Embryonic facial prominence (tissue), 1 donor: ENCODE data around the gene TGFBRAP1.
"Not testable (repeated sequence)": the region's sequence is repeated elsewhere in the genome, so short reads cannot be mapped to it uniquely, and the experiment has no call there.

ENCODE experiments used
- DNase-seq: peaks from one replicate; pipeline ENCODE4 v3.0.0-alpha.2; 2016; ENCODE audit errors: extremely low spot score

Gene TGFBRAP1

DNA sequence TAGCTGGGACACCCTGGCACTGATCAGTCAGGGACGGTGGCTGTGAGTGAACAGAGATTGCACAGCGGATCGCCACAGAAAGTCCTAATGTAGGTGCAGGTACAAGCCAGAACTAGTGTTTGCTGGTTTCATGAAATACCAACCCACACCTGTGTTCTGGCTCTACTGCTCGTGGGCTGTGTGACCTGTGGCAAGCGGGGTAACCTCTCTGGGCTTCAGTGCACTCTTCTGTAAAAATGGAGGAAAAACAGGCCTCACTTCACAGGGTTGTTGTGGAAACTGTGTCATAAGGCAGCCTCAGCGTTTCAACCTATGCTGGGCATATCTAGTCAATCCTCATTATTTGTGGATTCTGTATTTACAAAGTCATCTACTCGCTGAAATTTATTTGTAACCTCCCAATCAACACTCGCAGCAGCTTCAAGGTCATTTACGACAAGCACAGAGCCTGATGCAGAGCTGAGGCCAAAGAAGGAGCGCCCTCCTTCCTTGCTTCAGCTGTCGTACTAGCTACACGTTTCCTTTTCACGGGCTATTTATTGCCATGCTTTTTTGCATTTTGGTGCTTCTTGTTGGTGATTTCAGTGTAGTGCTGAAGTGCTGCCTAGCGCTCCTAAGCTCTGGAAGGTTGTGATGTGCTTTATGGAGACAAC, 58.0 kb downstream of the TGFBRAP1 start:
- DNase-seq, result no peak

DNA sequence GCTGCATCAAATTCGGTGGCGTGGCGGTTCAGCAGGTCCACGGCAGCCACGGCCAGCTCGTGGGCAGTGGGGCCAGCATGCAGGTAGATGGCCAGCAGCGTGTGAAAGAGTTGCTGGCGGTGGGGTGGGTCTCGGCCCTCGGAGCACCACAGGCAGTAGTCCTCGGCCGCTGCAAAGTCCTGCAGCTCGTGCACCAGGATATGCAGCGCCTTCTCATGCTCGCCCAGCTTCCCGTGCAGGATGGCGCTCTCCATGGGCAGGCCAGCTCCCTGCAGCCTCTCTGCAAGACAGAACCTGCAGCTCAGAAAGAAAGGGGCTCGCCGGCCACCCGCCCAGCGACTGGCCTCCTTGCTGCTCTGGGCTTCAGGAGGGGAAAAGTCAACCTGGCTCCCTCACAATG, 60.1 kb downstream of the TGFBRAP1 start:
- no peak for DNase-seq

GRCh38 chr2:105262651-105263091, 66.9 kb downstream of the TGFBRAP1 start:
- no peak for DNase-seq

DNA sequence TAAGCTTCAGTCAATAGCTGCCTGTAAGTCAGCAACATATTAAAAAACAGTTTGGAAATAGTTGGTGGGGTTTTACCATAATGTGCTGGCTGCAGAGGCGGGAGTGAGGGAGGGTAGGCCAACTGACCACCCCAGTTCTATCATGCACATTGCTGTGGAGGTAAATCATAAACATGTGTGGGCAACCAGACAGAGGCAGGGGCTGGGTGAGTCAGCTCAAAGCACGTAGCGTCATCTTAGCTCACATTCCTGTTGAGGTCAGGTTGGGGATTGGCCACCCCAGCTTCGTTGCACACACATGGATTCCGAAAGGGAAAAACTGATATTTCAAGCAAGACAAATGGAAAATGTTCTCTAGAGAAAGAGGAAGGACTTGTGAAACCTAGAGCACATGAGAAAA, 68.5 kb downstream of the TGFBRAP1 start:
- DNase-seq, result peak; percentile 36

DNA sequence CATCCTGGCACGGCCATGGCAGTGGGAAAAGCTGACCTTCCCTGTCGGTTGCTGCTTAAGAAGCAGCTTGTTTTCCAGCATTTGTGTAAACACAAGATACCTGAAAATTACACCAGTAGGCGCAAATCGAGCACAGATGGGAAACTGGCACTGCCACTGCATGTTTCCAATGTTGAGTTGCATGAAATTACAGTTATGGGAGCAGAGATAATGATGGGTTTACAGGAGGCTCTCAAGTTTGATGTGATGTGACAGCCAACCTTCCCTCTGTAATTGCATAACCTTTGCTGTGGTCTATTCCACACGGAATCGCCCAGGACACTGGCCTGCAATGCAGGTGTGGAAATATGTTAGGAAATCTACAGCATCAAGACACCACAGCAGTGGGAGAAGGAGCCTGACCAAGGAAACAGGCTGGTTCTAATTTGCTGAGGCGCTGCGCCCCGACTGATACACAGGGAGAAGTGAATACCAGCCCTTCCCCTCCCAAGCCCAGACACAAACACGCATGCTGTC, 70.6 kb downstream of the TGFBRAP1 start:
- no peak for DNase-seq

- no peak for DNase-seq
Measured at GRCh38 chr2:105257981-105258380, 71.6 kb downstream of the TGFBRAP1 start.

DNA sequence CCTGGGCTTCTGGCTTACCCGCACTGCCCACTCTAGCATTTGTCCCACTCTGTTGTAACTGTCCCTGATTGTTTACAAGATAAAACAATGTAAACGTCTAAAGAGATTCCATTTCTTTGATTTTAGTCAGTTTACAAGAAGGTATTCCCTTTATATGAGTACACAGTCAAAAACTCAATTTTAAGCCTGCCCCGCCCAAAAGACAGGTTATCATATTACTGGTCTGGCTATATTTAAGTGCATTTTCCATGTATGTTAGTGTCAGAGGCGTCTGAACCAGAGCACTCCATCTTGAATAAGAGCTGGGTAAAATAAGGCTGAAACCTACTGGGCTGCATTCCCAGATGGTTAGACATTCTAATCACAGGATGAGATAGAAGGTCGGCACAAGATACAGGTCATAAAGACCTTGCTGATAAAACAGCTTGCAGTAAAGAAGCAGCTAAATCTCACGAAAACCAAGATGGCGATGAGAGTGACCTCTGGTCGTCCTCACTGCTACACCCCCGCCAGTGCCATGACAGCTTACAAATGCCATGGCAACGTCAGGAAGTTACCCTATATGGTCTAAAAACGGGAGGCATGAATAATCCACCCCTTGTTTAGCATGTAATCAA, 73.0 kb downstream of the TGFBRAP1 start:
- DNase-seq, result no peak

- DNase-seq, result no peak
Measured at GRCh38 chr2:105255979-105256378, 73.6 kb downstream of the TGFBRAP1 start.

DNA sequence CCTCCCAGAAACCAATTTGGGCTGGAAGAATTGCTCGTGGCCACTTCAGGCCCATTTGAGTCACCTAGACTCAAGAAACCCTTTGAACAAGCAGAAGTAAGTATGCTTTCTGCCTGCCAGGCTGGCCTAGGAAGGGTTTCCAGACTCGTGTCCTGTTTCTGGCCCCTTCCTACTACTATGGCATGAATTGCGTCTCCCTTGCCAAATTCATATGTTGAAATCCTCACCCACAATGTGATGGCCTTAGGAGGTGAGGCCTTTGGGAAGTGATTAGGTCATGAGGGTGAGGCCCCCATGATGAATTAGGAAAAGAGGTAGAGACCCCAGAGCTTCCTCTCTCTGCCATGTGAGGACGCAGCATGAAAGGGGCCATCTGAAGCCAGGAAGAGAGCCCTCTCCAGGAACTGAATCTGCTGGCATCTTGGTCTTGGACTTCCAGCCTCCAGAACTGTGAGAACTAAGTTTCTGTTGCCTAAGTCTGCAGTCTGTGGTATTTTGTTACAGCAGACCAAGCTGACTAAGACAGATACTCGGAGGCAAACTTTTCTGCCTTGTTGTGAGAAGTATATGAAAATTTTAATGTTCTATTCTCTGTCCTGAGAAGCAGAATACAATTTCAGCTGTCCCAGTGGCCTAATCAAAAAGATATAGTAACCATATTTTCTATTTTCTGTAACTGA, 74.9 kb downstream of the TGFBRAP1 start:
- no peak for DNase-seq

- no peak for DNase-seq
Measured at GRCh38 chr2:105252271-105252670, 77.3 kb downstream of the TGFBRAP1 start.

DNA sequence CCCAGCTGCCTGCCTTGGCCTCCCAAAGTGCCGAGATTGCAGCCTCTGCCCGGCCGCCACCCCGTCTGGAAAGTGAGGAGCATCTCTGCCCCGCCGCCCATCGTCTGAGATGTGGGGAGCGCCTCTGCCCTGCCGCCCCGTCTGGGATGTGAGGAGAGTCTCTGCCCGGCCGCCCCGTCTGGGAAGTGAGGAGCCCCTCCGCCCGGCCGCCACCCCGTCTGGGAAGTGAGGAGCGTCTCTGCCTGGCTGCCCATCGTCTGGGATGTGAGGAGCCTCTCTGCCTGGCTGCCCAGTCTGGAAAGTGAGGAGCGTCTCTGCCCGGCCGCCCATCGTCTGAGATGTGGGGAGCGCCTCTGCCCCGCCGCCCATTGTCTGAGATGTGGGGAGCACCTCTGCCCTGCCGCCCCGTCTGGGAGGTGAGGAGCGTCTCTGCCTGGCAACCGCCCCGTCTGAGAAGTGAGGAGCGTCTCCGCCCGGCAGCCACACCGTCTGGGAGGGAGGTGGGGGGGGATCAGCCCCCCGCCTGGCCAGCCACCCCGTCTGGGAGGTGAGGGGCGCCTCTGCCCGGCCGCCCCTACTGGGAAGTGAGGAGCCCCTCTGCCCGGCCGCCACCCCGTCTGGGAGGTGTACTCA, 78.4 kb downstream of the TGFBRAP1 start:
- not testable (repeated sequence) for DNase-seq

- no peak for DNase-seq
Measured at GRCh38 chr2:105249891-105250290, 79.6 kb downstream of the TGFBRAP1 start.

- no peak for DNase-seq
Measured at GRCh38 chr2:105249181-105249580, 80.4 kb downstream of the TGFBRAP1 start.

DNA sequence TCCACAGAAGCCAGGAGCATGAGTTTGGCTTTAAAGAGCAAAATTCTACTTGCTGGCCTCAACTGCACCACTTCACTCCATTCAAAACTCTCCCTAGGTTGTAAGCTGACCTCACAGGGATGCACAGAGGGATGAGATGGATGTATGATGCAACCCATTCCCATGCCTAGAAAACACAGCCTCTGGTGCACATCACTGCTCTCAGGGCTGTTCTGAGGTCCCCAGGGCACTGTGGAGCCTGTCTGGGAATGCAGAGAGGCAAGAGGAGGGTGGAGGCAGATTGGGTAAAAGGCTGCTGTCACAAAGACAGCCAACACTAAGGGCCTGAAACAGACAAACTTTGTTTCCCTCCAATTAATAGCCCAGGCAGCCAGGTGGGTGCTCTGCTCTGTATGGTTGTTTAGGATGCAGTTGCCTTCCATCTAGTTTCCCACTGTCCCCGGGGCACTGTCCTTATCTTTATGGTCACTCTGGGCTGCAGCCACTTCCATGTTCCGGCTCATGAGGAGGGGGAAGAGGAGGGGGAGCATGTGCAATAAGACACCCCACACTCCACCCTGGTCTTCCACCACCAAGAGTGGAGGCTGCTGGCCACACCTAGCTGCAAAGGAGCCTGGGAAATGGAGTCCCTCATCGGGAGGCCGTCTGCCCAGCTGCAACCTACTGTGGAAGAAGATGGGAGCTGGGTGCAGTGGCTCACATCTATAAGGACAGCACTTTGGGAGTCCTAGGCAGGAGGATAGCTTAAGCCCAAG, 81.0 kb downstream of the TGFBRAP1 start:
- no peak for DNase-seq

- DNase-seq, result no peak
Measured at GRCh38 chr2:105244451-105244850, 85.1 kb downstream of the TGFBRAP1 start.

DNA sequence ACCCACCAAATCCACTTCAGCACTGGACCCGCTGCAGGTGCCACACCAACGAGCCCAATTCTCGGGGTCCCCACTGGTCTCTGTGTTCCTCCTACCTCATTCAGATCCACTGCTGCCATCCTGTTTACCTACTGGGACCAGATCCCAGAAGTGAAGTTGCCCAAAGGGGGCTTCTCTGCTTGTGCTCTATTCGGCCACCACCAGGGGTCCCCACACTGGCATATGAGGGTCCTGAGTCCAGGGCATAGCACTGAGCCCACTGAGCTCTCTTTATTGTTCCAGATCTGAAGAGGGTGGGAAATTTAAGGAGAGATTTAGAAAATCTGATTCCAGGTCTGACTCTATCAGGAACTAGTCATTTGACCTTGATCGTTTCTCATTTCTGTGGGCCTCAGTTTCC, 85.6 kb downstream of the TGFBRAP1 start:
- DNase-seq, result no peak

DNA sequence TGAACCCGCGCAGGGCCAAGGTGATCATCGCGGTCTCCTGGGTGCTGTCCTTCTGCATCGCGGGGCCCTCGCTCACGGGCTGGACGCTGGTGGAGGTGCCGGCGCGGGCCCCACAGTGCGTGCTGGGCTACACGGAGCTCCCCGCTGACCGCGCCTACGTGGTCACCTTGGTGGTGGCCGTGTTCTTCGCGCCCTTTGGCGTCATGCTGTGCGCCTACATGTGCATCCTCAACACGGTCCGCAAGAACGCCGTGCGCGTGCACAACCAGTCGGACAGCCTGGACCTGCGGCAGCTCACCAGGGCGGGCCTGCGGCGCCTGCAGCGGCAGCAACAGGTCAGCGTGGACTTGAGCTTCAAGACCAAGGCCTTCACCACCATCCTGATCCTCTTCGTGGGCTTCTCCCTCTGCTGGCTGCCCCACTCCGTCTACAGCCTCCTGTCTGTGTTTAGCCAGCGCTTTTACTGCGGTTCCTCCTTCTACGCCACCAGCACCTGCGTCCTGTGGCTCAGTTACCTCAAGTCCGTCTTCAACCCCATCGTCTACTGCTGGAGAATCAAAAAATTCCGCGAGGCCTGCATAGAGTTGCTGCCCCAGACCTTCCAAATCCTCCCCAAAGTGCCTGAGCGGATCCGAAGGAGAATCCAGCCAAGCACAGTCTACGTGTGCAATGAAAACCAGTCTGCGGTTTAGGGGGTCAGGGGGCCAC, 87.1 kb downstream of the TGFBRAP1 start:
- DNase-seq, result no peak

DNA sequence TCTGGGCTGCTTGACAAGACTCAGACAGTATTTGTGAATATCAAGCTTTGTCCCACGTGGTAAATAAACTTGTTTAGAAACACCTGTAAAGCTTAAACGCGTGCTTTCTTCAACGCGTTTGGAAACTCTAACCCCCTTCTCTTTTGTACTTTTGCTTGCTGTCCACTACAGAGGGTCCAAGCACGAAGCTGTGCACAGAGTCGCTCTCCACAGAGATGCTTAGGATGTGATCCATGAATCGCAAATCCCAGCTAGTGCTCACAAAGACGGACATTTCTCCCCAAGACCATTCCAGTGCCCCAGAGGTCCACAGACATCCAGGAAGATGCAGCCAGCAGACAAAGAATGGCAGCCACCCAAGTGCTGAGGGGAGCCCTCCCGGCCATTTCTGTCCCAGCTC, 88.1 kb downstream of the TGFBRAP1 start, which contains the start of gene GPR45:
GPR45 (plus strand) TSS at position 301 of the 400 bp plus-strand sequence. CDS start 116 bp downstream, outside the sequence.
- DNase-seq, result no peak

- DNase-seq, result no peak
Measured at GRCh38 chr2:105239924-105240323, 89.6 kb downstream of the TGFBRAP1 start.

- no peak for DNase-seq
Measured at GRCh38 chr2:105238664-105239240, 90.8 kb downstream of the TGFBRAP1 start.
